VCaP (cell line): ENCODE results near the gene HIVEP1.

Experiments
- H3K27ac ChIP-seq: fragments of 450-650 bp; 2 replicates; pipeline ENCODE4 v1.5.1; 2017
- TF ChIP-seq, protein P1 (sequence below): fragments of 450-650 bp; conservative IDR thresholded peaks from 2 replicates; pipeline ENCODE4 v1.5.1; 2017; ENCODE audit warnings: mild to moderate bottlenecking, moderate library complexity

Gene HIVEP1

DNA sequence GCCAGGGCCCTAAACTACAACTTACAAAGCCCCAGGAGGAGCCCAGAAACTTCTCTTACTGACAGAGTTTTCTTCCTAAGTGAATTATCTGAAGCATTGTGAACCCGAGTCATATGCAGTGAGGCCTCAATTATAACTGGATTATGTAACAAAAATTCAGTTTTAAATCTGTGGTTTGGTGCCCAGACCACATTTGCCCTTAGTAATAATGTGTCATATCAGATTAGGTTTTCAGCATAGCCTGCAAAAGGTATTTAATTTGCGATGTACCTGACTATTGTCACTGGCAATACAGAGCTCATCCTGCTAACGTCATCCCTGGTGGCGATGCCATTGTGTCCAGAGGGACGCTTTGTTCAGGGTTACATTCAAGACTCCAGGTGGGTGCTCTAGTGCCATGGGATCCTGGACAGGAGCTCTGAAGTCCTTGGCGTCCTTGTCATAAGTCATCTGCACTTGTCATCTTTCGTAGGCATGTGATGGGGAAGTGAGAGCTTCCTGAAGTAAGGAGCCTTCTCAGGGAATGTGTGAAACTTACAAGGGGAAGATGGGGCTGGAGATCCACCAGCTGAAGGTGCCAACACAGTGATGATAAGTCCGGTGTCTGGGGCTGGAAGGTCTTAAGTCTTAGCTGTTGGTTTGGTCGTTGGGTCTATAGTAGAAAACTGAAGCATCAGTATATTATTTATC lies 65.1 kb downstream of the HIVEP1 start:
- H3K27ac ChIP-seq, result no peak overlapping the region
- TF ChIP-seq, protein P1, sequence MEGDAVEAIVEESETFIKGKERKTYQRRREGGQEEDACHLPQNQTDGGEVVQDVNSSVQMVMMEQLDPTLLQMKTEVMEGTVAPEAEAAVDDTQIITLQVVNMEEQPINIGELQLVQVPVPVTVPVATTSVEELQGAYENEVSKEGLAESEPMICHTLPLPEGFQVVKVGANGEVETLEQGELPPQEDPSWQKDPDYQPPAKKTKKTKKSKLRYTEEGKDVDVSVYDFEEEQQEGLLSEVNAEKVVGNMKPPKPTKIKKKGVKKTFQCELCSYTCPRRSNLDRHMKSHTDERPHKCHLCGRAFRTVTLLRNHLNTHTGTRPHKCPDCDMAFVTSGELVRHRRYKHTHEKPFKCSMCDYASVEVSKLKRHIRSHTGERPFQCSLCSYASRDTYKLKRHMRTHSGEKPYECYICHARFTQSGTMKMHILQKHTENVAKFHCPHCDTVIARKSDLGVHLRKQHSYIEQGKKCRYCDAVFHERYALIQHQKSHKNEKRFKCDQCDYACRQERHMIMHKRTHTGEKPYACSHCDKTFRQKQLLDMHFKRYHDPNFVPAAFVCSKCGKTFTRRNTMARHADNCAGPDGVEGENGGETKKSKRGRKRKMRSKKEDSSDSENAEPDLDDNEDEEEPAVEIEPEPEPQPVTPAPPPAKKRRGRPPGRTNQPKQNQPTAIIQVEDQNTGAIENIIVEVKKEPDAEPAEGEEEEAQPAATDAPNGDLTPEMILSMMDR, result no peak

DNA sequence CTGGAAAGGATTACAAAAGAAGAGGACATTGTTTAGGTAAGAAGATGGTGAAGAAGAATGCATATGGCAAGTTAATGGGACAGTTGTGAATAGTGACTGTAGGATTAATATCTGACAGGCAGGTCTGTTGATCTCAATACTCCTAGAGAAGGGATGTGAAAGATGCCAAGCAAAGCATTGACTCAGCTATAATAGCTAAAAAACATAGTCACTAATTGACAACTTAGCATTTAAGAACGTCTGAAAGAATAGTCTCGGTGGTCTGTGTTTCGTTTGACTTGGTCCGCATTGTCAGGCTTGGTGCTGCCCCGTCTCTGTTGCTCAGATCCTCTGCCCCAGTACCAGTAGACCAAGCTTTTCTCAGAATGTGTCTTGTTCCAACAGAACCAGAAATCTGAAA lies 65.9 kb downstream of the HIVEP1 start:
- TF ChIP-seq, protein P1, result no peak
- H3K27ac ChIP-seq, result no peak overlapping the region

DNA sequence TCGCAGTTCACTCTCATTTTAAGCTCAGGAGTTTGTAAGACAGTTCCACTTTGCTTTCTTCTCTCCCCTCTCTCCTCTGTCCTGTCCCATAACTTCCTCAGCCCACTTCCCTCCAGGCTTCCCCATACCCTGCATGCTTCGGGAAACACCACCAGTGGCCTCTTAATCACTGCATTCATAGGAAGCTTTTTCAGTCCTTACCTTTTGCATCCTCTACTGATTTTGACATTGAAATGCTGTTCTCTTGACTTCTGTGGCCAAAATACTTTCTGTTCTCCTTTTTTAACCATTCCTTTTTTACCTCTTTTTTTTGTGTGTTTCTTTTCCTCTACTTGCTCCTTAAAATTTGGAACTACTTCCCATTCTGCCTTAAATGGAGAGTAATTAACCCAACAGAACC lies 69.7 kb downstream of the HIVEP1 start:
- no peak overlapping the region for H3K27ac ChIP-seq
- TF ChIP-seq, protein P1, result no peak

DNA sequence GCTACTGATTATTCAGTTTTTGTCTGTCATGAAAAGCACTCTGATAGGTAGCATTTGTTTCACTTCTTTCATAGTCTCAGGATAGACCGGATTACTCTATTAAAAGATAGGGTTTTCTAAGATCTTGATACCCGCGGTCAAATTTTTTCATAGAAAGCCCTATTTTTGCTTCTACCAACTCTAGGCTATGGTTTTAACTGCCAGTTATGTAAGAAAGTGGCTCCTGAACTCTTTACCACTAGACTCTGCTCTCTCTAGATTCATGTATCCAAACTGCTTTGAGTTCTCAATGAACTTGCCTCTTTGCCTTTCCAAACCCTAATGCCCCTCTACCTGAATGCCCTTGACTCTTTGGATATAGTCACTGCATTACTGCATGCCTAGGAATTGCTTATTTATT lies 70.3 kb downstream of the HIVEP1 start:
- TF ChIP-seq, protein P1, result no peak
- H3K27ac ChIP-seq, result no peak overlapping the region

DNA sequence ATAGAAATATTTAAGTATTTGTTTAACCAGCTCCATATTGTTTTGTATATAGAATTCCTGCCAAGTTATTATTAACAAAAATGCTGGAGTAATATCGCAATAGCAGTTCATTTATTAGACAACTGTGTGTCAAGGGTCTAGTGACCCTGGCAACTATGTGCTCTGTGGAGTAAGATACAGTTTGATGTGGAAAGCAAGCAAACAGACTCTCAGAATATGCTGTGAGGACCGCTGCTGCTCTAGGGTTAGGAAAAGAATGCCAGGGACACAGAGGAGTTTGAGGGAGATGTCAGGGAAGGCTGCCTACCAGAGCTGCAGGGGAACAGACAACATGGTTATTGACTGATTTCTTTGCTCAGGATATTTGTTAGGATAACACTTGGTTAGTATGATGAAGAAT lies 71.2 kb downstream of the HIVEP1 start:
- TF ChIP-seq, protein P1, result no peak
- no peak overlapping the region for H3K27ac ChIP-seq

DNA sequence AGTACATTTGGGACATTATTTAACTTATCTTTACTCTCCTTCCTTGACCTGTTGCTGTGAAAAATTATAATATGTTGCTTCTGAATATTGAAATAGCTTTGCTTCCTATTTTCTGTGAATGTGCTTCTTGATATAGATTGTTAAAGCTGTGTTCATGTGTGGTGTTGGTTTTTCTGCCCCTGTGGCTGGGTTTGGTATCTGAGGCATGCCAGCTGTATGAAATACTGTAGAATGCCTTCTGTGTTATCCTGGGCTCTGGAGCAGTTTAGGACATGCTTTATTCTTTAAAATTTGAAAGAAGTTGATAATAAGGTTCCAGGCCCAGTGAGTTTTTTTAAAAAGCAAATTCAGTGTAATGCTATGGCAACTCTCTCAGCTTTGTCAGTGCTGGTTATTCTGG lies 71.7 kb downstream of the HIVEP1 start:
- H3K27ac ChIP-seq, result no peak overlapping the region
- TF ChIP-seq, protein P1, result no peak

DNA sequence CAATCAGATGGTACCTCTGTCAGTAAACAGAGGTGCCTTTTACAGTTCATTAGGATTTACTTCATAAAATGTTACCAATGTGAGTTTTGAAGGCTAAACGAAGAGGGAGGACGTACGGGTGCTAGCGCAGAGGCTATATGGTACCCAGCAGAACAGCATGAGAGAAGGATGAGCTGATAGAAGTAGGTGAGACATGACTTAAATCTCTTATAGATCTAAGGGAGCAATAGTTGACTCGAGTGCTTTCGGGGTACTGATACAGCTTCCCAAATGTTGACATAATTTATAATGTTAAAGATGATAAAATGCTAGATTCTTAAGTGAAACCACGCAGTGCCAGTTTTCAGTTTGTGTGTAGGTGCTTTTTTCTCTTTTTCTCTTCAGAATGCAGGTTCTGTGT lies 72.6 kb downstream of the HIVEP1 start:
- TF ChIP-seq, protein P1, result no peak
- H3K27ac ChIP-seq, result no peak overlapping the region
